Esophagus squamous epithelium (tissue), 5 donors: ENCODE data around the gene TBC1D5. TPM values are rescaled to one million over a fixed set of nuclear protein-coding genes. Genes with fewer than 3 reads are reported as not detected.

Experiments used
- DNase-seq: peaks from one replicate; lab custom pipeline; 2025; lab: John Stamatoyannopoulos, UW
- H3K27ac ChIP-seq, 4 donors: fragments of 200-600 bp; sonication (generic); one replicate each; pipeline ENCODE4 v1.5.1; 2016 to 2019; ENCODE audit warnings: mild to moderate bottlenecking in 1 of 4
- H3K27me3 ChIP-seq, 4 donors: fragments of 200-600 bp; sonication (generic); 1 replicate in 3 of 4; 2 replicates in 1 of 4; pipeline versions ENCODE4 v1.5.1 to v1.6.0; 2017 to 2021; ENCODE audit warnings: antibody characterized with exemption in 1 of 4
- H3K36me3 ChIP-seq, 3 donors: fragments of 200-600 bp; sonication (generic); one replicate each; pipeline ENCODE4 v1.5.1; 2016 to 2019
- H3K4me1 ChIP-seq, 3 donors: fragments of 200-600 bp; sonication (generic); one replicate each; pipeline ENCODE4 v1.5.1; 2017 to 2019
- H3K4me3 ChIP-seq, 4 donors: fragments of 200-600 bp; sonication (generic); 1 replicate in 3 of 4; 2 replicates in 1 of 4; pipeline ENCODE4 v1.5.1; 2016 to 2019; ENCODE audit warnings: mild to moderate bottlenecking in 2 of 4, moderate library complexity in 1 of 4
- H3K9me3 ChIP-seq, 3 donors: fragments of 200-600 bp; sonication (generic); one replicate each; pipeline ENCODE4 v1.5.1; 2016 to 2019
- POLR2A ChIP-seq, 4 donors: fragments of 450-650 bp; IDR thresholded peaks; one replicate each; pipeline ENCODE4 v1.6.1; 2017; ENCODE audit warnings: antibody characterized with exemption in 4 of 4, mild to moderate bottlenecking in 4 of 4, moderate library complexity in 3 of 4
- WGBS, 2 donors: methylation state at CpG; one replicate each; pipeline ENCODE4 v1.1.5; 2018; 5-methylcytosine and 5-hydroxymethylcytosine counted together
- intact Hi-C: fragments of 100-400 bp; cut with DNase I; formaldehyde crosslinking; loops from one replicate; pipeline ENCODE4 v1.15.0; 2022
- total RNA-seq, 4 donors: library from RNA; depleted of rRNA; stranded (reverse); fragments of >200 nt; gene quantifications; one replicate each; pipeline ENCODE4 v1.1.0, GENCODE V29; 2016
- TF ChIP-seq, protein P1 (sequence below), 6 experiments: fragments of 450-650 bp in 4 of 6; fragments of 200-600 bp in 2 of 6; sonication (generic) in 2 of 6; IDR thresholded peaks; one replicate each; pipeline ENCODE4 v1.5.1; 2016 to 2019; ENCODE audit warnings: antibody characterized with exemption in 6 of 6, mild to moderate bottlenecking in 4 of 6, moderate library complexity in 4 of 6
- donor health status: DM: yes; HTN: yes; CAD: no.

The TBC1D5 gene
- total RNA-seq, 4 donors from 2014 or later, result 32.8 to 56.1 (median 39.9) TPM

DNA sequence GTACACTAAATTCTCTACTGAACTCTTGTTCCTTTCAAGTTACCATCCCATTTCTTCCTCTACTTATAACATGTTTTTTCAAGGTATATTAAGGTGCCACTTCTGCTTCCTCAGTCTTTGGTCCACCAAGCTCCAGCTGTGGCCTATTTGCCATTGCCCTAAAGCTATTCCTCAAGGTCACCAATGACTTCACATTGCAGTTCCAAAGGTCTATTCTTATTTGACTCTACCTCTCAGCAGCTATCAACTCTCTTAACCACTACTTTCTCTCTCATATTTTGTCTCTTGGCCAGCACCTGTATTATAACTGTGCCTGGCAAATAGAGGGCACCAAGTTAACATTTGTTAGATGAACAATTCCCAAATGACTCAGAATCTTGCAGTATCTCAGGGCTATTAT is 503.0 kb downstream of the TBC1D5 start:
- TF ChIP-seq POLR2A (IDR thresholded peaks at IDR 0.05), result no peak
- TF ChIP-seq, protein P1, sequence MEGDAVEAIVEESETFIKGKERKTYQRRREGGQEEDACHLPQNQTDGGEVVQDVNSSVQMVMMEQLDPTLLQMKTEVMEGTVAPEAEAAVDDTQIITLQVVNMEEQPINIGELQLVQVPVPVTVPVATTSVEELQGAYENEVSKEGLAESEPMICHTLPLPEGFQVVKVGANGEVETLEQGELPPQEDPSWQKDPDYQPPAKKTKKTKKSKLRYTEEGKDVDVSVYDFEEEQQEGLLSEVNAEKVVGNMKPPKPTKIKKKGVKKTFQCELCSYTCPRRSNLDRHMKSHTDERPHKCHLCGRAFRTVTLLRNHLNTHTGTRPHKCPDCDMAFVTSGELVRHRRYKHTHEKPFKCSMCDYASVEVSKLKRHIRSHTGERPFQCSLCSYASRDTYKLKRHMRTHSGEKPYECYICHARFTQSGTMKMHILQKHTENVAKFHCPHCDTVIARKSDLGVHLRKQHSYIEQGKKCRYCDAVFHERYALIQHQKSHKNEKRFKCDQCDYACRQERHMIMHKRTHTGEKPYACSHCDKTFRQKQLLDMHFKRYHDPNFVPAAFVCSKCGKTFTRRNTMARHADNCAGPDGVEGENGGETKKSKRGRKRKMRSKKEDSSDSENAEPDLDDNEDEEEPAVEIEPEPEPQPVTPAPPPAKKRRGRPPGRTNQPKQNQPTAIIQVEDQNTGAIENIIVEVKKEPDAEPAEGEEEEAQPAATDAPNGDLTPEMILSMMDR (IDR thresholded peaks at IDR 0.05), result no peak
- no peaks in the 10 kb centered on the region for H3K9me3 ChIP-seq
- no peak overlapping the region for H3K4me3 ChIP-seq
- intact Hi-C loops, result loop anchor here (10.0 kb wide), 1 partner anchor 635 kb away; the partner anchor contains the start of gene DAZL
- peaks cover 0 to 11% (median 0%) of the 10 kb centered on the region in 3 donors for H3K36me3 ChIP-seq
- H3K27me3 ChIP-seq, result no peaks in the 10 kb centered on the region
- DNase-seq, result no peak
- H3K4me1 ChIP-seq, result no peaks in the 10 kb centered on the region
- no peak overlapping the region for H3K27ac ChIP-seq

DNA sequence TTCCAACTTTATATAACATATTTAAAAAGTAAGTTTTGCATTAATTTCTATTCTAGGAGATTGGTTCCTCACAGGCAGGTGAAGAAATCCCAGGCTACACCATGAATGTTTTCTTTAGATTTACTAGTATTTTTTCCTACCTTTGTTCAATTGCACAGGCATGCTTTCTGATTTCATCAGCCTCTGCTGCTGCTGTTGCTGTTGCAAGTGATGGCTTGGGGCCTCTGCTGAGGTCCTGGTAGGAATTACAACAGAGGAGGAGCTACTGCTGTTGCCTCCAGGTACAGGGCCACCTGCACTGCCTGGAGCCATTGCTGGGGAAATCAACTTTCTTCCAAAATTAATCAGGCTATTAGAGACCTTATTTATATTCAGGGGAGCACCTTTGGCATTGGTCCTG is 504.4 kb downstream of the TBC1D5 start:
- H3K9me3 ChIP-seq, result no peaks in the 10 kb centered on the region
- intact Hi-C loops, result loop anchor here (10.0 kb wide), 1 partner anchor 633 kb away; the partner anchor contains the start of gene DAZL
- H3K27me3 ChIP-seq, result no peaks in the 10 kb centered on the region
- no peak for DNase-seq
- H3K36me3 ChIP-seq, result peaks cover 0 to 11% (median 0%) of the 10 kb centered on the region in 3 donors
- H3K27ac ChIP-seq, result no peak overlapping the region
- H3K4me3 ChIP-seq, result no peak overlapping the region
- H3K4me1 ChIP-seq, result no peaks in the 10 kb centered on the region
- TF ChIP-seq, protein P1 (IDR thresholded peaks at IDR 0.05), result no peak
- no peak for TF ChIP-seq POLR2A (IDR thresholded peaks at IDR 0.05)

DNA sequence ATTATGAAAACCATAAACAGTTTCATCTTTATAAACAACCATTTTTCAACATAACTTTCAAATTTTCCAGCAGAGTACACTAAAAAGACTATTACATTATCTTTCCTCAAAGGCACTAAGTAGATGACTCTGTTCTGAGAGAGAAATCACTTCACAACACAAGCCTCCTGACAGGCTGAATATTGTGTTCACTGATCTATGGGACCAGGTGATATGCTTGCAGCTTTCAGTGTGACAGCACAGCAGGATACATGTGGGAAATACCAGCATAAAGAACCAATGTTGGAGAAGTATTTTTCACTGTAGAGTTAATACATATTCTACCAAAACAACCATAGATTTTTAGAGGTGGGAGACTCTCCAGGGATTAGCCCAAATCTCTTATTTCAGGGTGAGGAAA is 507.1 kb downstream of the TBC1D5 start:
- intact Hi-C loops, result loop anchor here (10.0 kb wide), 1 partner anchor 631 kb away; the partner anchor contains the start of gene DAZL
- no peak overlapping the region for H3K4me3 ChIP-seq
- no peaks in the 10 kb centered on the region for H3K27me3 ChIP-seq
- peaks cover 0 to 11% (median 0%) of the 10 kb centered on the region in 3 donors for H3K36me3 ChIP-seq
- no peak overlapping the region for H3K27ac ChIP-seq
- no peaks in the 10 kb centered on the region for H3K9me3 ChIP-seq
- DNase-seq, result no peak
- H3K4me1 ChIP-seq, result no peaks in the 10 kb centered on the region
- TF ChIP-seq POLR2A (IDR thresholded peaks at IDR 0.05), result no peak
- TF ChIP-seq, protein P1 (IDR thresholded peaks at IDR 0.05), result no peak

DNA sequence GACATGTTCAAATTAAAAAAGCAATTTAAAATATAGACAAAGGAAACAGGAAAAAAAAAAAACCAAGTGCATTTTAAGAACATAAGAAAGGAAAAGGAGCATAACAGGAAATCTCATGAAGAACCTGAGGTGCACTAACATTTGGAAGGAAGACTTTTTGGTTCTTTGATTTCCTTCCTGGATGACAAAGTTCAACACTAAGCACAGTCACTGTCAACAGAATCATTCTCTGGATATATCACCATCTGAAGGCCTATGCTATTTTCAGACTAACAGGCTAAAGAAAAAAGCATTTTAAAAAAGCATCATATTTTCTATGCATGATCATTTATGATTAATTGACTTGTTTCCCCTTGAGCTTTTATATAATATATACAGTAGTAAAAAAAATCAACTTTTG is 508.0 kb downstream of the TBC1D5 start:
- Histone ChIP-seq H3K4me3 (no peak overlapping the region), H3K27ac (no peak overlapping the region), H3K9me3 (no peaks in the 10 kb centered on the region), H3K36me3 (peaks cover 0 to 11% (median 0%) of the 10 kb centered on the region in 3 donors), H3K27me3 (no peaks in the 10 kb centered on the region), H3K4me1 (no peaks in the 10 kb centered on the region)
- intact Hi-C loops, result loop anchor here (10.0 kb wide), 1 partner anchor 630 kb away; the partner anchor contains the start of gene DAZL
- DNase-seq, result no peak
- no peak for TF ChIP-seq POLR2A (IDR thresholded peaks at IDR 0.05)
- TF ChIP-seq, protein P1 (IDR thresholded peaks at IDR 0.05), result no peak

DNA sequence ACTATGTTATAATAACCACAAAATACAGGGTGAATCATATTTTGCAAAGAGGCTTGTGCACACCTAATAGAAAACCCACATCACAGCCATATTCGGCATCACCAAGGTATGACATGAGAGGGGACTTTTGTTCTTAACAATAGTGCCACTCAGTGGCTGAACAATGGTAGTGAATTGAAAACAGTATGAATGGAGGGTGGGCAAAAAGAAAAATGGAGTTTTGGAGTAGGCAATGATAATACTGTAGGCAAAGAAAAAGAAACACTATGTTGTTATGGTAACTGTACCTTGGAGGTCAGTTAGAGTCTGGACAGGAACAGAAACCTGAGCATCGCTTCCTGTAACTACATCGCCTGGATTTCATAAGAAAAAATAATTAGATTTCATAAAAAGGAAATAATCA is 509.0 kb downstream of the TBC1D5 start:
- TF ChIP-seq POLR2A (IDR thresholded peaks at IDR 0.05), result no peak
- TF ChIP-seq, protein P1 (IDR thresholded peaks at IDR 0.05), result peak; percentile 16 to 76 (median 50)
- WGBS, 2 donors, result 50 to 58% methylated on average over 3 of the region's 3 CpGs
- H3K36me3 ChIP-seq, result peaks cover 0 to 11% (median 0%) of the 10 kb centered on the region in 3 donors
- DNase-seq, result no peak
- no peak overlapping the region for H3K4me3 ChIP-seq
- intact Hi-C loops, result loop anchor here (10.0 kb wide), 1 partner anchor 629 kb away; the partner anchor contains the start of gene DAZL
- H3K4me1 ChIP-seq, result no peaks in the 10 kb centered on the region
- no peak overlapping the region for H3K27ac ChIP-seq
- H3K27me3 ChIP-seq, result no peaks in the 10 kb centered on the region
- no peaks in the 10 kb centered on the region for H3K9me3 ChIP-seq
